ENCODE results near the gene ERICH6B.

ERICH6B gene

DNA sequence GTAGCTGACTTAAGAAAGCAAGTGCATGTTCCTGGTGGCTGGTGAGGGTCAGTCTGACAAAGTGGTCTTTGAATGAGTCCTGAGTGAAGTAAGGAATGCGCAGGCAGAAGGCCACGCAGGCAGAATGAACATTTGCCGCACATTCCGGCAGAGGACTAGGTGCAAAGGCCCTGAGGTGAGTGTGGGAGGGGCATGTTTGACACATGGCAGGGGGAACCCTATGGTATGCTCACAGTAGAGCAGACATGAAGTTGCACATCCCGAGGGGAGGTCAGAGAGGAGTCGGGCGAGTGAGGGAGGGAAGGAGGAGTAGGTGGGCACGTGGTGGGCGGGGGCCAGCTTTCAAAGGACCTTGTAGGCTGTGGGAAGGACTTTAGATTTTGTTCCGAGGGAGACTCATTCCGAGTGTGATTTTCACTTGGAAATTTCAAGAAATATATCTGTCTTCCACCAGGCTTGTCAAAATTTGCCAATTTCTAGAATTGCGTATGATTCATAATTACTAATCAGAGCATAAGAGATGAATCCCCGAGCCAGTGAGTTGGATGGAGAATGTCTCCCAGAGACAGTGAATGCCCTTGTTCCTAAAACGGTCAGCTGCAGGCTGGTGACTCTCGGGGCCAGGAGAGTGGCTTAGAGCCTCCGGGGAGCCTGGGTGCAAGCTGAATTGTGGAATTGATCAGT, 40.3 kb downstream of the ERICH6B start:
- Histone ChIP-seq H3K36me3 (no peaks in the 10 kb centered on the region), H3K4me3 (ENCODE audit: low read depth, low read length) (no peak overlapping the region), H3K4me1 (no peaks in the 10 kb centered on the region), H3K9me3 (no peaks in the 10 kb centered on the region), H3K27me3 (no peaks in the 10 kb centered on the region; the same call in 1 of the 2 replicates)
- TF ChIP-seq, protein P1, sequence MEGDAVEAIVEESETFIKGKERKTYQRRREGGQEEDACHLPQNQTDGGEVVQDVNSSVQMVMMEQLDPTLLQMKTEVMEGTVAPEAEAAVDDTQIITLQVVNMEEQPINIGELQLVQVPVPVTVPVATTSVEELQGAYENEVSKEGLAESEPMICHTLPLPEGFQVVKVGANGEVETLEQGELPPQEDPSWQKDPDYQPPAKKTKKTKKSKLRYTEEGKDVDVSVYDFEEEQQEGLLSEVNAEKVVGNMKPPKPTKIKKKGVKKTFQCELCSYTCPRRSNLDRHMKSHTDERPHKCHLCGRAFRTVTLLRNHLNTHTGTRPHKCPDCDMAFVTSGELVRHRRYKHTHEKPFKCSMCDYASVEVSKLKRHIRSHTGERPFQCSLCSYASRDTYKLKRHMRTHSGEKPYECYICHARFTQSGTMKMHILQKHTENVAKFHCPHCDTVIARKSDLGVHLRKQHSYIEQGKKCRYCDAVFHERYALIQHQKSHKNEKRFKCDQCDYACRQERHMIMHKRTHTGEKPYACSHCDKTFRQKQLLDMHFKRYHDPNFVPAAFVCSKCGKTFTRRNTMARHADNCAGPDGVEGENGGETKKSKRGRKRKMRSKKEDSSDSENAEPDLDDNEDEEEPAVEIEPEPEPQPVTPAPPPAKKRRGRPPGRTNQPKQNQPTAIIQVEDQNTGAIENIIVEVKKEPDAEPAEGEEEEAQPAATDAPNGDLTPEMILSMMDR (IDR thresholded peaks at IDR 0.05; ENCODE audit: low read depth, low read length), result no peak
- DNase-seq, result no peak

DNA sequence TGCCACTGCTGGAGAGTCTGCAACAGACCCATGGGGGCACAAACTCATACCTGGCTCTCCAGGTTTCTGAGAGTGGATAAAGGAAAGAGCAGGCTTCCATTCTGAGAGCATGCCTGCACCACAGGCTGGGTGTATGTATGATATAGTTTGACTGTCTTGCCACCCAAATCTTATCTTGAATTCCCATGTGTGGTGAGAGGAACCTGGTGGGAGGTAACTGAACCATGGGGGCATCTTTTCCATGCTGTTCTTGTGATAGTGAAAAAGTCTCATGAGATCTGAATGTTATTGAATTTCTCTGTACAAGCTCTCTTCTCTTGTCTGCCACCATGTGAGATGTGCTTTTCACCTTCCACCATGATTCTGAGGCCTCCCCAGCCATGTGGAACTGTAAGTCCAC, 50.2 kb downstream of the ERICH6B start:
- H3K4me1 ChIP-seq, result no peaks in the 10 kb centered on the region
- DNase-seq, result no peak
- TF ChIP-seq, protein P1 (IDR thresholded peaks at IDR 0.05; ENCODE audit: low read depth, low read length), result no peak
- H3K4me3 ChIP-seq (ENCODE audit: low read depth, low read length), result no peak overlapping the region
- no peaks in the 10 kb centered on the region for H3K36me3 ChIP-seq
- no peaks in the 10 kb centered on the region for H3K9me3 ChIP-seq
- peaks cover 4% of the 10 kb centered on the region for H3K27me3 ChIP-seq

GRCh38 chr13:45564133-45564776, 51.3 kb downstream of the ERICH6B start:
- H3K27me3 ChIP-seq, result peaks cover 4% of the 10 kb centered on the region
- DNase-seq, result no peak
- no peaks in the 10 kb centered on the region for H3K9me3 ChIP-seq
- TF ChIP-seq, protein P1 (IDR thresholded peaks at IDR 0.05; ENCODE audit: low read depth, low read length), result no peak
- H3K36me3 ChIP-seq, result no peaks in the 10 kb centered on the region
- no peaks in the 10 kb centered on the region for H3K4me1 ChIP-seq
- no peak overlapping the region for H3K4me3 ChIP-seq (ENCODE audit: low read depth, low read length)

DNA sequence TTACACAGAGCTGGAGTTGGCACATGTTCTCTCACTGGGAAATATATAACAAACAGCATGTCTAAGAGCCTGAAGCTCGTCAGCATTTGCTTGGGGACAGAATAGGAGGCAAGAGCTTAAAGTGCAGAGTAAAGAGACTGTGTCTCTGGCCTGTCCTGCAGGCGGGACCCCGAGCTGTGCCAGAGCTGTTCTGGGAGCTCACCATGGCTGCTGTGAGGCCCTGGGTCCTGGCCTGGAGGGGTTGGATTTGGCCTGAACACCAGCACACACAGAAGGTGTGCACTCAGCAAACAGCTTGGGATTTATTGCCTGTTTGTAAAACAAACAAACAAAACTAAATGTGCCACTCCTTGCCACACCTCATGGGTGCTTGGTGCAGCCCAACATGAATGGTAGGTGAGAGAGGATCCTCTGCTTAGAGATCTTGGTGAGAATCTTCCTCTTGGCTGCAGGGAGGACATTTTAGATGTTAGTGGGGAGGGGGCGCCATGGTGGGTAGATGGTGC, 60.9 kb downstream of the ERICH6B start:
- H3K27me3 ChIP-seq, result no peaks in the 10 kb centered on the region; the same call in 1 of the 2 replicates

DNA sequence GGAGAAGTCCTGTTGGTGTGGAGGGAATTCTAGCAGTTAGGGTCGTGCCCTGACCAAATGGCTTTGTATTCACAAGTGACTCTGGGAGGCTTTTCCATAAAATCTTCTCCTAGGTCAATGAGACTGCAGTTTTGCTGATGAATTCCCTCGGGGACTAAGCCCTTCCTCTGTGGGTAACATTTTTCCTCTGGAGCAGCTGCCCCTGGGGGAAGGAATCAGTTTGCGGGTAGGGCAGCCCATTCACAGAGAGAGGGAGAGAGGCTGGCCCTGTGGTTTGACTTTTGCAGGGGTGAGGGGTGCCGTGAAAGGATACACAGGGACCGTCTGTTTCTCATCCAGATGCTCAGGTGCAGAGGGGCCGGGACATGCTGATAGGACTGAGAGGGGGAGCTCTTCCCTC, 67.3 kb downstream of the ERICH6B start:
- TF ChIP-seq, protein P1 (IDR thresholded peaks at IDR 0.05; ENCODE audit: low read depth, low read length), result no peak
- Histone ChIP-seq H3K9me3 (no peaks in the 10 kb centered on the region), H3K4me3 (ENCODE audit: low read depth, low read length) (no peak overlapping the region), H3K36me3 (no peaks in the 10 kb centered on the region), H3K4me1 (no peaks in the 10 kb centered on the region), H3K27me3 (no peaks in the 10 kb centered on the region; the same call in 1 of the 2 replicates)
- DNase-seq, result no peak

More for the DNA sequence above, 60.9 kb downstream of the ERICH6B start:
- no peaks in the 10 kb centered on the region for H3K9me3 ChIP-seq
- no peaks in the 10 kb centered on the region for H3K36me3 ChIP-seq
- no peak overlapping the region for H3K4me3 ChIP-seq (ENCODE audit: low read depth, low read length)
- no peaks in the 10 kb centered on the region for H3K4me1 ChIP-seq
- no peak for DNase-seq
- TF ChIP-seq, protein P1 (IDR thresholded peaks at IDR 0.05; ENCODE audit: low read depth, low read length), result no peak

DNA sequence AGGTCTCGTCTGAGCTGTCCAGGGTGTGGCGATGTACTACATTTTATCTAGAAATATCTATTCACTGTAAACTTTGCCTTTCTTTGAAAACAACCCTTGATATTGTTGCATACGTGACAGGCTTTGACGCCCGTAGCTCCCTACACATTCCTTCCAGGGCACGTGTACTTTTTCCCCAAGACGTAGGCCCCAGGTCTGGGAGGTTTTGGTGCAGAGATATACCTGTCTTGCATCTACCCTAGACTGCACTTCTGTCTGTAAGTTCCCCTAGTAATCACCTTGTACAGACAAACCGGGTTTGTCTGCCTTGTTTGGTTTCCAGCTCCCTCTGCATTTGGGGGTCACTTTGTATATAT, 69.2 kb downstream of the ERICH6B start:
- DNase-seq, result no peak
- TF ChIP-seq, protein P1 (IDR thresholded peaks at IDR 0.05; ENCODE audit: low read depth, low read length), result no peak
- Histone ChIP-seq H3K4me3 (ENCODE audit: low read depth, low read length) (no peak overlapping the region), H3K27me3 (no peaks in the 10 kb centered on the region; the same call in 1 of the 2 replicates), H3K4me1 (0 out of 2 replicates have a peak, but pooled peaks cover 2% of the 10 kb centered on the region), H3K9me3 (no peaks in the 10 kb centered on the region), H3K36me3 (no peaks in the 10 kb centered on the region)

Data from BE2C (cell line).